Keratinocyte (primary cell): ENCODE data around the gene SARNP.

Source experiments
- EZH2 ChIP-seq: IDR thresholded peaks from one replicate; pipeline ENCODE4 v1.6.1; 2012; ENCODE audit warnings: inconsistent platforms, mild to moderate bottlenecking, low read length, moderate library complexity
- TF ChIP-seq, protein P1 (sequence below), 3 experiments: IDR thresholded peaks in 1 of 3; conservative IDR thresholded peaks in 1 of 3; optimal IDR thresholded peaks in 1 of 3; 2 replicates in 2 of 3; 3 replicates in 1 of 3; pipeline versions ENCODE3 to v1.5.1; 2011; ENCODE audit warnings: low read length in 3 of 3, mild to moderate bottlenecking in 3 of 3, moderate library complexity in 2 of 3, control low read depth in 1 of 3, inconsistent platforms in 1 of 3; ENCODE audit not compliant: insufficient read depth in 2 of 3; ENCODE audit errors: extremely low read depth in 1 of 3

- TF ChIP-seq, protein P1, sequence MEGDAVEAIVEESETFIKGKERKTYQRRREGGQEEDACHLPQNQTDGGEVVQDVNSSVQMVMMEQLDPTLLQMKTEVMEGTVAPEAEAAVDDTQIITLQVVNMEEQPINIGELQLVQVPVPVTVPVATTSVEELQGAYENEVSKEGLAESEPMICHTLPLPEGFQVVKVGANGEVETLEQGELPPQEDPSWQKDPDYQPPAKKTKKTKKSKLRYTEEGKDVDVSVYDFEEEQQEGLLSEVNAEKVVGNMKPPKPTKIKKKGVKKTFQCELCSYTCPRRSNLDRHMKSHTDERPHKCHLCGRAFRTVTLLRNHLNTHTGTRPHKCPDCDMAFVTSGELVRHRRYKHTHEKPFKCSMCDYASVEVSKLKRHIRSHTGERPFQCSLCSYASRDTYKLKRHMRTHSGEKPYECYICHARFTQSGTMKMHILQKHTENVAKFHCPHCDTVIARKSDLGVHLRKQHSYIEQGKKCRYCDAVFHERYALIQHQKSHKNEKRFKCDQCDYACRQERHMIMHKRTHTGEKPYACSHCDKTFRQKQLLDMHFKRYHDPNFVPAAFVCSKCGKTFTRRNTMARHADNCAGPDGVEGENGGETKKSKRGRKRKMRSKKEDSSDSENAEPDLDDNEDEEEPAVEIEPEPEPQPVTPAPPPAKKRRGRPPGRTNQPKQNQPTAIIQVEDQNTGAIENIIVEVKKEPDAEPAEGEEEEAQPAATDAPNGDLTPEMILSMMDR (optimal IDR thresholded peaks at IDR 0.05 in 1 of 3, IDR thresholded peaks at IDR 0.05 in 1 of 3, conservative IDR thresholded peaks at IDR 0.05 in 1 of 3; ENCODE audit: extremely low read depth in 1 of 3, insufficient read depth in 2 of 3, low read length in 3 of 3) = no peak
- TF ChIP-seq EZH2 = no peak
Measured at GRCh38 chr12:55745361-55746173, 72.0 kb downstream of the SARNP start.
